ENCODE data around the gene TAOK1.

- TF ChIP-seq POLR2A (IDR thresholded peaks at IDR 0.05) = no peak
- TF ChIP-seq, protein P1, sequence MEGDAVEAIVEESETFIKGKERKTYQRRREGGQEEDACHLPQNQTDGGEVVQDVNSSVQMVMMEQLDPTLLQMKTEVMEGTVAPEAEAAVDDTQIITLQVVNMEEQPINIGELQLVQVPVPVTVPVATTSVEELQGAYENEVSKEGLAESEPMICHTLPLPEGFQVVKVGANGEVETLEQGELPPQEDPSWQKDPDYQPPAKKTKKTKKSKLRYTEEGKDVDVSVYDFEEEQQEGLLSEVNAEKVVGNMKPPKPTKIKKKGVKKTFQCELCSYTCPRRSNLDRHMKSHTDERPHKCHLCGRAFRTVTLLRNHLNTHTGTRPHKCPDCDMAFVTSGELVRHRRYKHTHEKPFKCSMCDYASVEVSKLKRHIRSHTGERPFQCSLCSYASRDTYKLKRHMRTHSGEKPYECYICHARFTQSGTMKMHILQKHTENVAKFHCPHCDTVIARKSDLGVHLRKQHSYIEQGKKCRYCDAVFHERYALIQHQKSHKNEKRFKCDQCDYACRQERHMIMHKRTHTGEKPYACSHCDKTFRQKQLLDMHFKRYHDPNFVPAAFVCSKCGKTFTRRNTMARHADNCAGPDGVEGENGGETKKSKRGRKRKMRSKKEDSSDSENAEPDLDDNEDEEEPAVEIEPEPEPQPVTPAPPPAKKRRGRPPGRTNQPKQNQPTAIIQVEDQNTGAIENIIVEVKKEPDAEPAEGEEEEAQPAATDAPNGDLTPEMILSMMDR (IDR thresholded peaks at IDR 0.05) = no peak
Measured at GRCh38 chr17:29390851-29391631, 878 bp downstream of the TAOK1 start.

Measured in Peyer's patch (tissue), 4 donors.